ENCODE results near the gene ZAP70.

ZAP70 gene

GRCh38 chr2:97715951-97716694, 2.7 kb downstream of the ZAP70 start:
- no peak for DNase-seq (ENCODE audit: extremely low read depth in 1 of 2, low read depth in 1 of 2)

- DNase-seq (ENCODE audit: extremely low read depth in 1 of 2, low read depth in 1 of 2), result no peak
Measured at GRCh38 chr2:97716695-97717612, 3.6 kb downstream of the ZAP70 start.

- no peak for DNase-seq (ENCODE audit: extremely low read depth in 1 of 2, low read depth in 1 of 2)
Measured at GRCh38 chr2:97717613-97717995, 4.2 kb downstream of the ZAP70 start.

- DNase-seq (ENCODE audit: extremely low read depth in 1 of 2, low read depth in 1 of 2), result peak in 1 of 2 donors; percentile 59
Measured at GRCh38 chr2:97718051-97718882, 4.9 kb downstream of the ZAP70 start.

- no peak for DNase-seq (ENCODE audit: extremely low read depth in 1 of 2, low read depth in 1 of 2)
Measured at GRCh38 chr2:97718942-97719341, 5.6 kb downstream of the ZAP70 start.

- DNase-seq (ENCODE audit: extremely low read depth in 1 of 2, low read depth in 1 of 2), result no peak
Measured at GRCh38 chr2:97719362-97720155, 6.2 kb downstream of the ZAP70 start.

GRCh38 chr2:97720746-97721145, 7.4 kb downstream of the ZAP70 start:
- no peak for DNase-seq (ENCODE audit: extremely low read depth in 1 of 2, low read depth in 1 of 2)

GRCh38 chr2:97722227-97722626, 8.9 kb downstream of the ZAP70 start:
- no peak for DNase-seq (ENCODE audit: extremely low read depth in 1 of 2, low read depth in 1 of 2)

GRCh38 chr2:97723156-97724072, 10.0 kb downstream of the ZAP70 start:
- no peak for DNase-seq (ENCODE audit: extremely low read depth in 1 of 2, low read depth in 1 of 2)

- no peak for DNase-seq (ENCODE audit: extremely low read depth in 1 of 2, low read depth in 1 of 2)
Measured at GRCh38 chr2:97724073-97724410, 10.7 kb downstream of the ZAP70 start.

GRCh38 chr2:97724501-97724900, 11.1 kb downstream of the ZAP70 start:
- no peak for DNase-seq (ENCODE audit: extremely low read depth in 1 of 2, low read depth in 1 of 2)

GRCh38 chr2:97724946-97725688, 11.7 kb downstream of the ZAP70 start:
- DNase-seq (ENCODE audit: extremely low read depth in 1 of 2, low read depth in 1 of 2), result no peak

GRCh38 chr2:97726261-97727064, 13.1 kb downstream of the ZAP70 start:
- DNase-seq (ENCODE audit: extremely low read depth in 1 of 2, low read depth in 1 of 2), result no peak

- DNase-seq (ENCODE audit: extremely low read depth in 1 of 2, low read depth in 1 of 2), result no peak
Measured at GRCh38 chr2:97727296-97727695, 13.9 kb downstream of the ZAP70 start.

GRCh38 chr2:97728091-97728731, 14.8 kb downstream of the ZAP70 start:
- DNase-seq (ENCODE audit: extremely low read depth in 1 of 2, low read depth in 1 of 2), result no peak

GRCh38 chr2:97730245-97730644, 16.9 kb downstream of the ZAP70 start:
- DNase-seq (ENCODE audit: extremely low read depth in 1 of 2, low read depth in 1 of 2), result no peak

- no peak for DNase-seq (ENCODE audit: extremely low read depth in 1 of 2, low read depth in 1 of 2)
Measured at GRCh38 chr2:97731274-97732020, 18.1 kb downstream of the ZAP70 start.
